A549 (cell line): Measurements from ENCODE around the gene NTNG1.

Source experiments
- BHLHE40 ChIP-seq: IDR thresholded peaks from 2 replicates; pipeline ENCODE4 v1.6.1; 2012; ENCODE audit warnings: low read depth, low read length, inconsistent platforms
- MYC ChIP-seq: IDR thresholded peaks from 2 replicates; pipeline ENCODE4 v1.6.1; 2012; ENCODE audit warnings: mild to moderate bottlenecking, inconsistent platforms, low read length, improper control_type of control experiment, borderline replicate concordance
- POLR2A ChIP-seq: IDR thresholded peaks from 2 replicates; pipeline ENCODE4 v1.6.1; 2012; ENCODE audit warnings: mild to moderate bottlenecking, low read length
- TF ChIP-seq, protein P1 (sequence below): fragments of 200-600 bp; sonication (generic); IDR thresholded peaks from 2 replicates; pipeline ENCODE4 v1.6.1; 2016; ENCODE audit warnings: antibody characterized with exemption, mild to moderate bottlenecking, moderate library complexity
- TF ChIP-seq, protein P2 (sequence below): fragments of >200 bp; sonication (Bioruptor Twin); formaldehyde crosslinking; IDR thresholded peaks from 3 replicates; pipeline ENCODE4 v1.5.1; 2016
- TF ChIP-seq, protein P3 (sequence below): IDR thresholded peaks from 2 replicates; pipeline ENCODE4 v1.6.1; 2012

DNA sequence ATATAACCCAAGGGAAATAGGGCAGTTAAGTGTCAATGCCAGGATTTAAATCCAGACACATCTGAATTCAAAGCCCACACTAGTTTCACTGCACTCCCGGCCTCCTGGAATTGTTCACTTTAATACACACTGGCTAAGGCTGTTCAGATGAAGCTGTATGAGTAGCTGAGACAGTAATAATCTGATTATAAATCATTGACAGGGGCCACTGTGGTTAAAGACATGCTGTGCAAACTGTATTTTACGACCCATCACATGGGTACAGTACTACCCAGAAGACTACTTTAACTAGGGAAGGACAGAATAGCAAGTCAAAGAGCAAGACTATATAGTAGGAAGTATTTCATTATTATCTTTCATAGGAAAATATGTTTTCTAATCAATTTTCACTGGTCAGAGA, 16.1 kb upstream of the NTNG1 start:
- TF ChIP-seq BHLHE40 (no peak), POLR2A (no peak), MYC (no peak)
- TF ChIP-seq, protein P1, sequence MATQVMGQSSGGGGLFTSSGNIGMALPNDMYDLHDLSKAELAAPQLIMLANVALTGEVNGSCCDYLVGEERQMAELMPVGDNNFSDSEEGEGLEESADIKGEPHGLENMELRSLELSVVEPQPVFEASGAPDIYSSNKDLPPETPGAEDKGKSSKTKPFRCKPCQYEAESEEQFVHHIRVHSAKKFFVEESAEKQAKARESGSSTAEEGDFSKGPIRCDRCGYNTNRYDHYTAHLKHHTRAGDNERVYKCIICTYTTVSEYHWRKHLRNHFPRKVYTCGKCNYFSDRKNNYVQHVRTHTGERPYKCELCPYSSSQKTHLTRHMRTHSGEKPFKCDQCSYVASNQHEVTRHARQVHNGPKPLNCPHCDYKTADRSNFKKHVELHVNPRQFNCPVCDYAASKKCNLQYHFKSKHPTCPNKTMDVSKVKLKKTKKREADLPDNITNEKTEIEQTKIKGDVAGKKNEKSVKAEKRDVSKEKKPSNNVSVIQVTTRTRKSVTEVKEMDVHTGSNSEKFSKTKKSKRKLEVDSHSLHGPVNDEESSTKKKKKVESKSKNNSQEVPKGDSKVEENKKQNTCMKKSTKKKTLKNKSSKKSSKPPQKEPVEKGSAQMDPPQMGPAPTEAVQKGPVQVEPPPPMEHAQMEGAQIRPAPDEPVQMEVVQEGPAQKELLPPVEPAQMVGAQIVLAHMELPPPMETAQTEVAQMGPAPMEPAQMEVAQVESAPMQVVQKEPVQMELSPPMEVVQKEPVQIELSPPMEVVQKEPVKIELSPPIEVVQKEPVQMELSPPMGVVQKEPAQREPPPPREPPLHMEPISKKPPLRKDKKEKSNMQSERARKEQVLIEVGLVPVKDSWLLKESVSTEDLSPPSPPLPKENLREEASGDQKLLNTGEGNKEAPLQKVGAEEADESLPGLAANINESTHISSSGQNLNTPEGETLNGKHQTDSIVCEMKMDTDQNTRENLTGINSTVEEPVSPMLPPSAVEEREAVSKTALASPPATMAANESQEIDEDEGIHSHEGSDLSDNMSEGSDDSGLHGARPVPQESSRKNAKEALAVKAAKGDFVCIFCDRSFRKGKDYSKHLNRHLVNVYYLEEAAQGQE = no peak
- TF ChIP-seq, protein P2, sequence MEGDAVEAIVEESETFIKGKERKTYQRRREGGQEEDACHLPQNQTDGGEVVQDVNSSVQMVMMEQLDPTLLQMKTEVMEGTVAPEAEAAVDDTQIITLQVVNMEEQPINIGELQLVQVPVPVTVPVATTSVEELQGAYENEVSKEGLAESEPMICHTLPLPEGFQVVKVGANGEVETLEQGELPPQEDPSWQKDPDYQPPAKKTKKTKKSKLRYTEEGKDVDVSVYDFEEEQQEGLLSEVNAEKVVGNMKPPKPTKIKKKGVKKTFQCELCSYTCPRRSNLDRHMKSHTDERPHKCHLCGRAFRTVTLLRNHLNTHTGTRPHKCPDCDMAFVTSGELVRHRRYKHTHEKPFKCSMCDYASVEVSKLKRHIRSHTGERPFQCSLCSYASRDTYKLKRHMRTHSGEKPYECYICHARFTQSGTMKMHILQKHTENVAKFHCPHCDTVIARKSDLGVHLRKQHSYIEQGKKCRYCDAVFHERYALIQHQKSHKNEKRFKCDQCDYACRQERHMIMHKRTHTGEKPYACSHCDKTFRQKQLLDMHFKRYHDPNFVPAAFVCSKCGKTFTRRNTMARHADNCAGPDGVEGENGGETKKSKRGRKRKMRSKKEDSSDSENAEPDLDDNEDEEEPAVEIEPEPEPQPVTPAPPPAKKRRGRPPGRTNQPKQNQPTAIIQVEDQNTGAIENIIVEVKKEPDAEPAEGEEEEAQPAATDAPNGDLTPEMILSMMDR = no peak
- TF ChIP-seq, protein P3, sequence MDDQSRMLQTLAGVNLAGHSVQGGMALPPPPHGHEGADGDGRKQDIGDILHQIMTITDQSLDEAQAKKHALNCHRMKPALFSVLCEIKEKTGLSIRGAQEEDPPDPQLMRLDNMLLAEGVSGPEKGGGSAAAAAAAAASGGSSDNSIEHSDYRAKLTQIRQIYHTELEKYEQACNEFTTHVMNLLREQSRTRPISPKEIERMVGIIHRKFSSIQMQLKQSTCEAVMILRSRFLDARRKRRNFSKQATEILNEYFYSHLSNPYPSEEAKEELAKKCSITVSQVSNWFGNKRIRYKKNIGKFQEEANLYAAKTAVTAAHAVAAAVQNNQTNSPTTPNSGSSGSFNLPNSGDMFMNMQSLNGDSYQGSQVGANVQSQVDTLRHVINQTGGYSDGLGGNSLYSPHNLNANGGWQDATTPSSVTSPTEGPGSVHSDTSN = no peak
